Measurements from ENCODE around the gene TTC16.

DNA sequence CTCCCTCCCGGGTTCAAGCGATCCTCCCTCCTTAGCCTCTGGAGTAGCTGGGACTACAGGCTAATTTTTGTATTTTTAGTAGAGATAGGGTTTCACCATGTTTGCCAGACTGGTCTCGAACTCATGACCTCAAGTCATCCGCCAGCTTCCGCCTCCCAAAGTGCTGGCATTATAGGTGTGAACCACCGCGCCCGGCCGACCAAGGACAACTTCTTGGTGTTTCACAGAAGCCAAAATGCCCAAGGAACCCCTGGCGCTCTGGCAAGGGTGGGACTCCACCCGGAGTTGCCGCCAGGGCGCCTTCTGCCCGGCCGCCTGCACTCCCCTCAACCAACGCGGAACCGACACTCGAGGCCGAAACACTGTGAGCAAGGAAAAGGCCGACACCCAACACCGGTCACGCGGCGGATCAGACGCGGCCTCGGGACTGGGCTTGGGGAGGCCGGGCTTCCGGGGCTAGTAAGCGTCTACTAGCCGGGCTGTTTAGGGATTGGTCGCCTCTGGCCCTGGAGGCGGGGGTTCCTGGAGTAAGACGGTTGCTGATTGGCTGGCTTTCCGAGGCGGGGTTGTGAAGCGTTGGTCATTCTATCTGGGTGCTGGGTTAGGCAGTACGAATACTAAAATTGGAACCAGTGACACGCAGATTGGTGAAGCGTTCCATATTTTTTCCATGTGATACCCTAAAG lies 16.8 kb upstream of the TTC16 start:
- TF ChIP-seq, protein P1, sequence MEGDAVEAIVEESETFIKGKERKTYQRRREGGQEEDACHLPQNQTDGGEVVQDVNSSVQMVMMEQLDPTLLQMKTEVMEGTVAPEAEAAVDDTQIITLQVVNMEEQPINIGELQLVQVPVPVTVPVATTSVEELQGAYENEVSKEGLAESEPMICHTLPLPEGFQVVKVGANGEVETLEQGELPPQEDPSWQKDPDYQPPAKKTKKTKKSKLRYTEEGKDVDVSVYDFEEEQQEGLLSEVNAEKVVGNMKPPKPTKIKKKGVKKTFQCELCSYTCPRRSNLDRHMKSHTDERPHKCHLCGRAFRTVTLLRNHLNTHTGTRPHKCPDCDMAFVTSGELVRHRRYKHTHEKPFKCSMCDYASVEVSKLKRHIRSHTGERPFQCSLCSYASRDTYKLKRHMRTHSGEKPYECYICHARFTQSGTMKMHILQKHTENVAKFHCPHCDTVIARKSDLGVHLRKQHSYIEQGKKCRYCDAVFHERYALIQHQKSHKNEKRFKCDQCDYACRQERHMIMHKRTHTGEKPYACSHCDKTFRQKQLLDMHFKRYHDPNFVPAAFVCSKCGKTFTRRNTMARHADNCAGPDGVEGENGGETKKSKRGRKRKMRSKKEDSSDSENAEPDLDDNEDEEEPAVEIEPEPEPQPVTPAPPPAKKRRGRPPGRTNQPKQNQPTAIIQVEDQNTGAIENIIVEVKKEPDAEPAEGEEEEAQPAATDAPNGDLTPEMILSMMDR (IDR thresholded peaks at IDR 0.05), result peak in 1 of 2 donors; percentile 41
- TF ChIP-seq POLR2A (IDR thresholded peaks at IDR 0.05) (peak in 1 of 2 donors; percentile 13), EP300 (IDR thresholded peaks at IDR 0.05) (no peak), POLR2AphosphoS5 (IDR thresholded peaks at IDR 0.05) (peak in 2 of 3 donors; percentile 42 to 76)

Data from suprapubic skin (tissue), 4 donors.